ENCODE data around the gene TSPAN31. TPM values are rescaled to one million over a fixed set of nuclear protein-coding genes. Genes with fewer than 3 reads are reported as not detected.

Gene TSPAN31
- total RNA-seq, 1 donor from 2014 or later: 109 TPM

Other genes starting within 250 kb of the TSPAN31 start
- gene DDIT3, start 224.5 kb upstream of the TSPAN31 start, total RNA-seq: 213 and 231 TPM in 2 replicates
- gene MBD6, start 222.2 kb upstream of the TSPAN31 start, total RNA-seq: 5.0 and 5.1 TPM in 2 replicates
- gene DCTN2, start 197.8 kb upstream of the TSPAN31 start, total RNA-seq: 65.8 and 87.9 TPM in 2 replicates
- gene KIF5A, start 195.0 kb upstream of the TSPAN31 start, total RNA-seq: under 0.01 and 0.26 TPM in 2 replicates
- 38.4 and 46.3 TPM in 2 replicates for gene PIP4K2C, start 153.8 kb upstream of the TSPAN31 start, total RNA-seq
- gene DTX3, start 140.2 kb upstream of the TSPAN31 start, total RNA-seq: 1.5 and 3.7 TPM in 2 replicates
- 0.26 and 0.53 TPM in 2 replicates for gene ARHGEF25, start 133.6 kb upstream of the TSPAN31 start, total RNA-seq
- gene B4GALNT1, start 111.8 kb upstream of the TSPAN31 start, total RNA-seq: 0.13 TPM in 1 of 2 replicates, not detected in the other
- 182 and 405 TPM in 2 replicates for gene OS9, start 50.9 kb upstream of the TSPAN31 start, total RNA-seq
- under 0.01 TPM in 2 replicates for gene AGAP2, start 6.3 kb upstream of the TSPAN31 start, total RNA-seq
- gene CDK4, start 7.3 kb downstream of the TSPAN31 start, total RNA-seq: 61.3 and 113 TPM in 2 replicates
- 6.3 and 8.1 TPM in 2 replicates for gene MARCHF9, start 10.1 kb downstream of the TSPAN31 start, total RNA-seq
- gene CYP27B1, start 22.0 kb downstream of the TSPAN31 start, total RNA-seq: 0.77 and 3.9 TPM in 2 replicates
- gene METTL1, start 27.1 kb downstream of the TSPAN31 start, total RNA-seq: 2.8 and 5.8 TPM in 2 replicates
- gene EEF1AKMT3, start 27.6 kb downstream of the TSPAN31 start, total RNA-seq: 4.5 and 7.1 TPM in 2 replicates
- gene TSFM, start 37.7 kb downstream of the TSPAN31 start, total RNA-seq: 15.7 and 17.9 TPM in 2 replicates
- 0.79 and 1.9 TPM in 2 replicates for gene AVIL, start 73.7 kb downstream of the TSPAN31 start, total RNA-seq
- gene CTDSP2, start 101.7 kb downstream of the TSPAN31 start, total RNA-seq: 29.3 and 36.3 TPM in 2 replicates
- 6.6 and 10.8 TPM in 2 replicates for gene ATP23, start 196.5 kb downstream of the TSPAN31 start, total RNA-seq